GM12891 (cell line): ENCODE results near the gene NOS3.
"Not testable (repeated sequence)": the region's sequence is repeated elsewhere in the genome, so short reads cannot be mapped to it uniquely, and the experiment has no call there.

Experiments used
- DNase-seq: peaks from one replicate; pipeline ENCODE4 v3.0.0; 2011; ENCODE audit warnings: low spot score; ENCODE audit not compliant: insufficient read length
- FAIRE-seq: peaks from 2 replicates; lab custom pipeline; 2011; peaks lifted over from hg19 to GRCh38; lab: Jason Lieb, UNC
- PAX5 ChIP-seq: IDR thresholded peaks from 2 replicates; pipeline ENCODE4 v1.6.1; 2011; ENCODE audit warnings: low read length, moderate library complexity, mild to moderate bottlenecking; ENCODE audit not compliant: insufficient read depth, severe bottlenecking
- POLR2A ChIP-seq: IDR thresholded peaks from 2 replicates; pipeline ENCODE4 v1.6.1; 2011; ENCODE audit warnings: low read depth, low read length, control low read depth
- POLR2AphosphoS5 ChIP-seq: IDR thresholded peaks from 2 replicates; pipeline ENCODE4 v1.6.1; 2011; ENCODE audit warnings: low read depth, low read length, control low read depth
- POU2F2 ChIP-seq: IDR thresholded peaks from 2 replicates; pipeline ENCODE4 v1.6.1; 2011; ENCODE audit warnings: low read depth, mild to moderate bottlenecking, control low read depth, low read length, moderate library complexity
- SPI1 ChIP-seq: IDR thresholded peaks from 2 replicates; pipeline ENCODE4 v1.6.1; 2011; ENCODE audit warnings: low read depth, low read length, control low read depth
- TAF1 ChIP-seq: IDR thresholded peaks from 2 replicates; pipeline ENCODE4 v1.6.1; 2011; ENCODE audit warnings: low read depth, low read length, control low read depth

The NOS3 gene

GRCh38 chr7:151032936-151033863, 42.4 kb downstream of the NOS3 start:
- no peak for TF ChIP-seq TAF1
- TF ChIP-seq SPI1, result peak; percentile 34; the same call in 1 of the 2 replicates
- no peak for TF ChIP-seq POLR2A
- DNase-seq (no peak), FAIRE-seq (no peak)

DNA sequence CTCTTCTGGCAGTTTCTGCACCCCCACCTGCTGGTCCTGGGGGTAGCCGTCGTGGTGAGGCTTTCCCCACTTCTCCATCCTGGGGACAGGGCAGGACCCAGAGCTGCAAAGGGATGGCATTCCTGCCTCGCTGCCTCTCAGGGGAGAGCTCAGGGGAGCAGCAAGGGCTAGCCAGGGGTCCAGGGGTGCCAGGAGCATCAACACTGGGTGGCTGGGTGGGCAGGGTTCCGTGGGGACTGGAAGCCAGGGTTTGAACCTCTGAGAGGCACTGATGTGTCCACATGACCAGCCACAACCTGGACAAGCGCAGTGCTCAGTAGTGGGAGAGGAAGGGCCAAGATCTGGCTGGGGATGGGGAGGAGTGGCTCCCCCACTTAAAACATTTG, 43.0 kb downstream of the NOS3 start:
- DNase-seq, result no peak
- FAIRE-seq, result no peak
- no peak for TF ChIP-seq POLR2A
- TF ChIP-seq TAF1, result no peak
- TF ChIP-seq POLR2AphosphoS5, result no peak
- TF ChIP-seq PAX5, result no peak
- no peak for TF ChIP-seq POU2F2
- no peak for TF ChIP-seq SPI1

GRCh38 chr7:151034312-151035025, 43.7 kb downstream of the NOS3 start:
- no peak for TF ChIP-seq SPI1
- TF ChIP-seq POLR2AphosphoS5, result no peak
- TF ChIP-seq TAF1, result no peak
- no peak for TF ChIP-seq PAX5
- no peak for TF ChIP-seq POLR2A
- no peak for TF ChIP-seq POU2F2
- no peak for DNase-seq
- FAIRE-seq, result no peak

DNA sequence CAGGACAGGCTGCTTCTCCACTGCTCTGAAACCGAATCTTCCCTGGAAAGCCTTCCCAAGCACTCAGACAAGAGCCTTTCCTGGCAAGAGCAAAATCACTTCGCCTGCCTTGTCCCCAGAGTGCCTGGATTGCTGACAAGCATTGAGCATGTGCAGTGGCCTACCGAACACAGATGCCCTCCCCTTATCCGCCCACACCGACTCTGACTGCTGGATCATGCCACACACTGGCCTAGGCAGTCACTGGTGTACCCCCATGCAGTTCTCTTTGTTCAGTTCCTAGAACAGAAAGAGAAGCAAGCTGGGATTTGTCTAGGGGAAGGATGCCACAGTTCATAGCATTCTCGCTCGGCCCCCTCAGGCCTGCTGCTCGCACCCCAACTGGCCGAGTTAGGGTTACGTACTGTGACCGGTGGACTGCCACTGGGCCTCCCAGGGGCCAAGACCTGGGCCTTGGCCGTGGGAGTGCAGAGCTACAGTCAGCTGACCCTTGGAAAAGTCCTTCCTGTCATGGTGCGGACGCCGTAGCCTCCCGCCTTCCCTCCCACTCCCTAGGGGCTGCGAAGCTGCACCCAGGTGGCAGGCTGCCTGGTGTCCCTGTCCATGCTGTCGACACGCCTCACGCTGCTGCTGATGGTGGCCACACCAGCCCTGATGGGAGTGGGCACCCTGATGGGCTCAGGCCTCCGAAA, 44.4 kb downstream of the NOS3 start:
- TF ChIP-seq TAF1 (no peak), SPI1 (no peak), POU2F2 (no peak), POLR2AphosphoS5 (no peak), PAX5 (no peak), POLR2A (no peak)
- no peak for DNase-seq
- no peak for FAIRE-seq

DNA sequence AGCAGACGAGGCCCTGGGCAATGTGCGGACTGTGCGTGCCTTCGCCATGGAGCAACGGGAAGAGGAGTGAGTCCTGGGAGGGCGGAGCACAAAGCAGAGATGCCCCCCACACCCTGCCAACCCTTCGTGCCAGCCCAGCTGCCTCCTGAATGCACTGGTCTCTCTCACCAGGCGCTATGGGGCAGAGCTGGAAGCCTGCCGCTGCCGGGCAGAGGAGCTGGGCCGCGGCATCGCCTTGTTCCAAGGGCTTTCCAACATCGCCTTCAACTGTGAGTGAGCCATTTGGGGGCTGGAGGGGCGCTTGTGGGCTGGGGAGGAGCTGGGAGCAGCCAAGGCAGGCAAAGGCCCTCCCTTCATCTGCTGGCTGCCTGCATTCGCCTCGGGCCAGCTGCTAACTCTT, 45.1 kb downstream of the NOS3 start:
- DNase-seq (no peak), FAIRE-seq (no peak)
- TF ChIP-seq POLR2AphosphoS5 (no peak), SPI1 (no peak), TAF1 (no peak), POU2F2 (no peak), PAX5 (no peak), POLR2A (no peak)

- DNase-seq, result no peak
- no peak for FAIRE-seq
- TF ChIP-seq TAF1 (no peak), POLR2AphosphoS5 (no peak), POU2F2 (no peak), POLR2A (no peak), SPI1 (no peak), PAX5 (no peak)
Observed at GRCh38 chr7:151038951-151039849, 48.4 kb downstream of the NOS3 start.

- TF ChIP-seq POLR2A (no peak), TAF1 (no peak), POU2F2 (no peak), SPI1 (no peak), POLR2AphosphoS5 (no peak), PAX5 (no peak)
- DNase-seq (no peak), FAIRE-seq (no peak)
Observed at GRCh38 chr7:151039850-151040548, 49.2 kb downstream of the NOS3 start.

- DNase-seq, result no peak
- TF ChIP-seq TAF1 (no peak), PAX5 (no peak), POLR2A (no peak), POU2F2 (no peak), SPI1 (no peak), POLR2AphosphoS5 (no peak)
- FAIRE-seq, result no peak
Observed at GRCh38 chr7:151040616-151041375, 50.0 kb downstream of the NOS3 start.

- not testable (repeated sequence) for DNase-seq, FAIRE-seq
Observed at GRCh38 chr7:151043449-151043848, 52.6 kb downstream of the NOS3 start.
